ENCODE data around the gene SLA2.
"Not testable (repeated sequence)": the region's sequence is repeated elsewhere in the genome, so short reads cannot be mapped to it uniquely, and the experiment has no call there.

The SLA2 gene

DNA sequence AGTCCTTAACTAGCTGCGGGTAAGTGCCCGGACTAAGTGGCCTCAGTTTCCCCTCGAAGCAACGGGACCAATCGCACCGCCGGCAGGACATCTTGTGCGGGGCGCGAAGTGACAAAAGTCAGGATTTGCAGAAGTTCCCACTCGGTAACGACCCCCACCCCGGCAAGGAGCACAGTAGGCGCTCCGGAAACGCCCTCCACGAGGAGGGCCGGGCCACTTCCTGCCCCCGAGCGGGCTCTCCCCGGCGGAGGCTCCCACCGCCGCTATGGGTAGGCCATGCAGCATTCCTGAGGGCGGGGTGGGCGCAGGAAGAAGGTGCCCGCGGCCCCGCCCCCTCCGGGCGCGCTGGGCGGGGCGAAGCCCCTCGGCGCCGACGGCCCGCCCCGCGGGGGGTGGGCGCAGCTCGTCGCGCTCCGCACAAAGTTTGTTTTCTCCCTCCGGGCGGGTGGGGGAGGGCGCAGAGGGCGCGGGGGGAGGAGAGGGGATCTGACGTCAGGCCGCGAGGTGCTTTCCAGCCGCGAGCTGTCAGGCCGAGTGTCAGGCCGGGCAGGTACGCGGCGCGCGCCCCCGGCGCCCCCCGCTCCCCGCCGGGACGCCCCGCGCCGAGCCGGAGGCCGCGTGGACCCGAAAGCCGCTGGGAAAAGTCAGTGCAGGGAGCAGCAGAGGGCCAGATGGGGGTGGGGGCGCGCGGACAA is 72.7 kb downstream of the SLA2 start, which contains the start of gene TGIF2:
Gene TGIF2 (plus strand): TSS at position 495 of the 695 bp plus-strand sequence. CDS start 5,178 bp downstream, outside the sequence.
- DNase-seq = peak; percentile 41

DNA sequence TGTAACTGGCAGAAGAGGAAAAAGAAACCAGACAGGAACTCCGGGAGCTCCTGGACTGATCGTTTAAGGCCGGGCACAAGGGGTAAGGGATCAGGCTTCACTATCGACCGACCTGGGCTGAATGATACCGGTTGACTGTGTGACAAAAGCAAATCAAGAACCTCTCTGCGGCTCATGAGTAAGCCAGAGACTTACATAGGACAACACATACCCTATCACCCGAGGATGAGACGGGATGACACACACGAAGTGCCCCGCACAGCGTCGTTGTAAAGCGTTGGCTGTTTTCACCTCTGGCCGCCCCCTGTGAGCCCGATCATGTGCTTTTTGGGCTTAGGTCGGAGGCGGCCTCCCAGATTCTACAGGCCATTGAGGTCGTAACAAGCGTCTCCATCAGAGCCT is 73.3 kb downstream of the SLA2 start:
- no peak for DNase-seq

DNA sequence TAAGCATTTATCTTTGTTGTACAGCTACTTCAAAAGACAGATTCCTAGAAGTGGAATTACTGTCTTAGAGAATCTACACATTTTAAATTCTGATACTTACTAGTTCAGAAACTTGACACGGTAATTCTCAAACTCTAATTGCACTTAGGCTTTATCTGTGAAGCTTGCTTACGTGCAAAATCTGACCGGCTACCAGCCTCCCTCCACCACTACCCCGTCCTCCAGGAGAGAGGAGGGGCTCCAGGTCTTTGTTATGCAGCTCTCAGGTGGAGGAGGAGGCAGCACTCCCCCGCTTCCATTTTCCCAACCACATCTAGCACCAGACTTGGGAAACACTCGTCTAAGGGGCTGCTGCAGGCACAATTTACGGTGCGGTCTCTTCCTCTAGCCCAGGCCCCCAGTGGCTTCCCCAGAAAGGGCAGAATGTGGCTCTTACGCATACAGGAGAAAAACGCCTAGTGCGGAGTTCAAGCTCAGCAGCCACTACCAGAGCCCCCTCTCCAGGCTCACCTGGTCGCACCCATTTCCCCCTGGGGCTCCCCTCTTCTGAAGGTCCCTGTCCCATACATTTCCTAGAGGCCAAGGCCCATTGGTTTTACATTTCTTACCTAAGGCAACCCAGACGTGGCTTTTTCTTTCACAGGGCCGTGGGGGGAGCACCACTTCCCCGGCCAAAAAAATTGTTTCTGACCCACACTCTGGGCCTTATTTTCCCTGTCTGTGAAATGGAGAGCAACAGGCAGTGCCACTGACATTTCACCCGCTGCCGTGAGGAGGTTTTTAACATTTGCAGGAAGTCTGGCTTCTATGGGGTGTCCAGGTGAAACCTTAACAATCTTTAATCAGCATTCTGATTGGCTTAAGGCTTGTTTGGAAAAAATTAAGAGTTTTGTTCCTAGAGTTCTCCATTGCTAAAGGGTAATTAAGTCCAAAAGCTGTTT is 74.2 kb downstream of the SLA2 start:
- no peak for DNase-seq

DNA sequence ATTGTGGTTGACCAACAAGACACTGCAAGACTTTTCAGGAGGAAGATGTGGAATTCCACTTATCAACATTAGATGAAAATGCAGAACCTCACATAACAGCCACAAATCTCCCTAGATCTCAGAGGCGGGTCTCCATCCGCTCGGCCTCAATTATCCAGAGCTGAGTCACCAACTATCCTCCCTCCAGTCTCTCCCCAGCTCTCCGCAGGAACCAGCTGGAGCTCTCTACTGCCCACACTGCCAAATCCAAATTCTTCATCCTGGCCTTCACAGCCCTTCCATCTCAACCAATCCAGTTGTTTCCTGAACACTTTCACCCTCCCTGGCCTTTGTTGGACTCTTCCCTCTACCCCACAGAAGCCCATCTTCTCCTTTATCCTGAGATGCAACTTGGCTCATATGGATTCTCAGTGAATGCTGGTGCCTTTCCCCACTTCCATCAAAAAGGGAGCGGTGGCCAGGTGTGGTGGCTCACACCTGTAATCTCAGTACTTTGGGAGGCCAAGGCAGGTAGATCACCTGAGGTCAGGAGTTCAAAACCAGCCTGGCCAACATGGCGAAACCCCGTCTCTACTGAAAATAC is 76.1 kb downstream of the SLA2 start:
- peak; percentile 40 for DNase-seq

DNA sequence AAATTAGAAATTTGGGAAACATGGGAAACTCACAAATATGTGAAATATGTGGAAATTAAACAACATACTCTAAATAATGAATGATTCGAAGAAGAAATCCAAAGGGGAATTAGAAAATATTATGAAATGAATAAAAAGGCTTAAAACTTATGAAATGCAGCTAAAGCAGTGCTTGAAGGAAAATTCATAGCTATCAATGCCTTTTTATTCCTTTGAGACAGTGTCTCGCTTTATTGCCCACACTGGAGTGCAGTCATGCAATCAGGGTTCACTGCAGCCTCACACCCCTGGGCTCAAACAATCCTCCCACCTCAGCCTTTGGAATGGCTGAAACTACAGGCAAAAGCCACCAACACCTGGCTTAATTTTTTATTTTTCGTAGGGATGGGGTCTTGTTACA is 80.5 kb downstream of the SLA2 start:
- no peak for DNase-seq

DNA sequence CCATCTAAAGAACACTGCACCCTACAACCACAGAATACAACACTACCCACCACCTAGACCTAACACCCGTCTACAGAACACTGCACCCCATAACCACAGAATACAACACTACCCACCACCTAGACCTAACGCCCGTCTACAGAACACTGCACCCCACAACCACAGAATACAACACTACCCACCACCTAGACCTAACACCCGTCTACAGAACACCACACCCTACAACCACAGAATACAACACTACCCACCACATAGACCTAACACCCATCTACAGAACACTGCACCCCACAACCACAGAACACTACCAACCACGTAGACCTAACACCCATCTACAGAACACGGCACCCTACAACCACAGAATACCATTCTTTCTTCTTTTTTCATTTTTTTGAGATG is 81.3 kb downstream of the SLA2 start:
- DNase-seq = not testable (repeated sequence)

DNA sequence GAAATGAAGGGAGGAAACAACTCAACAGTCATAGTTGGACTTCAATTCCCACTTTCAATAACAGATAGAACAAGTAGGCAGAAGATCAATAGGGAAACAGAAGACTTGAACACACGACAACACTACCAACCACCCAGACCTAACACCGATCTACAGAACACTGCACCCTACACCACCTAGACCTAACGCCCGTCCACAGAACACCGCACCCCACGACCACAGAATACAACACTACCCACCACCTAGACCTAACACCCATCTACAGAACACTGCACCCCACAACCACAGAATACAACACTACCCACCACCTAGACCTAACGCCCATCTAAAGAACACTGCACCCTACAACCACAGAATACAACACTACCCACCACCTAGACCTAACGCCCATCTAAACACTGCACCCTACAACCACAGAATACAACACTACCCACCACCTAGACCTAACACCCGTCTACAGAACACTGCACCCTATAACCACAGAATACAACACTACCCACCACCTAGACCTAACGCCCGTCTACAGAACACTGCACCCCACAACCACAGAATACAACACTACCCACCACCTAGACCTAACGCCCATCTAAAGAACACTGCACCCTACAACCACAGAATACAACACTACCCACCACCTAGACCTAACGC is 81.8 kb downstream of the SLA2 start:
- DNase-seq = not testable (repeated sequence)

DNA sequence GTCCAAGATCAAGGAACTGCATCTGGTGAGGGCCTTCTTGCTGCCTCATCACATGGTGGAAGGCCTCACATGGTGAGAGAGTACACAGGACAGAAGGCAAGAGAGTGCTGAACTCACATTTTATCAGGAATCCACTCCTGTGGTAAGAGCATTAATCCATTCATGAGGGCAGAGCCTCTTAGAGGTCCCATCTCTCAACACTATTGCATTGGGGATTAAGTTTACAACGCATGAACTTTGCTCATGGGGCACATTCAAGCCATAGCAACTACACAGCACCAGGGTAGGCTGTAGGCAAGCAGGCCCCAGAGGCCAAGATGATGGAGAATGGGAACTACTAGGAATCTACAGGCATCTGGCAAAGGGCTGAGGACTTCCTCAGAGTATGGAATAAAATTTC is 82.6 kb downstream of the SLA2 start:
- no peak for DNase-seq

DNA sequence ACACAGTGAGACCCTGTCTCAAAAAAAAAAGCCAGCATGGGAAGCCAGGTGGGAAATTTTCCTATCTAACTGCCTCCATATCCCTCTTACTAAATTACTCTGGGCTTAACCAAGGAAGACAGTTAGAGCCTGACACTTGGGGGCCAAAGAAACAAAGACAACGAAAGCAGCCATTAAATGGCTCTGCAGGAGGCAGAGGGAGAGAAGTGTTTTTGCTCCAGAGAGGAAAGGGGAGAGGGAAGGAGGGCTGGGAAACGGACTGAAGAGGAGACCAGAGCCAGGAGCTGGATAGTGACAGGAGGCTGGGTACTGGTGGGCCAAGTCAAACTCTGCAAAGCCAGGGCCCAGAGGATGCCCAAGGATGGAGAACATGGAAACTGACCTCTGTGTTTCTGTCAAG is 83.3 kb downstream of the SLA2 start:
- no peak for DNase-seq
